HepG2 (cell line): Measurements from ENCODE around the gene RTEL1. TPM values are rescaled to one million over a fixed set of nuclear protein-coding genes. Genes with fewer than 3 reads are reported as not detected.

Experiments
- EHMT2 ChIP-seq: fragments of 200-600 bp; sonication (generic); IDR thresholded peaks from 2 replicates; pipeline ENCODE4 v1.7.0; 2017; ENCODE audit warnings: antibody characterized with exemption, low read depth, low read length, borderline replicate concordance
- JUND ChIP-seq: sonication (generic); formaldehyde crosslinking; IDR thresholded peaks from 2 replicates; pipeline ENCODE4 v1.8.0; 2022; ENCODE audit warnings: mild to moderate bottlenecking, missing genetic modification reagents
- KDM5A ChIP-seq: fragments of 200-600 bp; sonication (generic); IDR thresholded peaks from 2 replicates; pipeline ENCODE4 v1.7.0; 2018; ENCODE audit warnings: antibody characterized with exemption, mild to moderate bottlenecking, low read length, borderline replicate concordance
- KDM5B ChIP-seq: sonication (generic); formaldehyde crosslinking; IDR thresholded peaks from 2 replicates; pipeline ENCODE4 v1.4.0; 2020; ENCODE audit warnings: missing genetic modification reagents, mild to moderate bottlenecking, borderline replicate concordance
- POLR2AphosphoS5 ChIP-seq: IDR thresholded peaks from 2 replicates; pipeline ENCODE4 v1.6.1; 2012; ENCODE audit warnings: low read depth, low read length
- SATB2 ChIP-seq: sonication (generic); formaldehyde crosslinking; IDR thresholded peaks from 2 replicates; pipeline ENCODE4 v1.5.0; 2020; ENCODE audit warnings: missing genetic modification reagents
- ZBTB38 ChIP-seq: sonication (generic); formaldehyde crosslinking; IDR thresholded peaks from 2 replicates; pipeline ENCODE4 v1.5.1; 2020; ENCODE audit warnings: mild to moderate bottlenecking, missing genetic modification reagents
- ZBTB7B ChIP-seq: sonication (generic); formaldehyde crosslinking; IDR thresholded peaks from 2 replicates; pipeline ENCODE4 v1.4.0; 2020; ENCODE audit warnings: missing genetic modification reagents
- ZFX ChIP-seq: sonication (generic); formaldehyde crosslinking; IDR thresholded peaks from 2 replicates; pipeline ENCODE4 v1.4.0; 2020; ENCODE audit warnings: mild to moderate bottlenecking, low read depth, missing genetic modification reagents, moderate library complexity
- ZNF24 ChIP-seq: fragments of 450-650 bp; IDR thresholded peaks from 2 replicates; pipeline ENCODE4 v1.6.1; 2017; ENCODE audit warnings: antibody characterized with exemption, mild to moderate bottlenecking
- ZNF263 ChIP-seq: sonication (generic); formaldehyde crosslinking; IDR thresholded peaks from 2 replicates; pipeline ENCODE4 v1.4.0; 2020; ENCODE audit warnings: missing genetic modification reagents
- ZNF264 ChIP-seq: sonication (generic); formaldehyde crosslinking; IDR thresholded peaks from 2 replicates; pipeline ENCODE4 v1.4.0; 2020; ENCODE audit warnings: missing genetic modification reagents
- ZNF30 ChIP-seq: sonication (generic); formaldehyde crosslinking; IDR thresholded peaks from 2 replicates; pipeline ENCODE4 v1.5.0; 2020; ENCODE audit warnings: mild to moderate bottlenecking, missing genetic modification reagents
- ZNF367 ChIP-seq: sonication (generic); formaldehyde crosslinking; IDR thresholded peaks from 2 replicates; pipeline ENCODE4 v1.4.0; 2020; ENCODE audit warnings: missing genetic modification reagents, borderline replicate concordance
- ZNF441 ChIP-seq: sonication (generic); formaldehyde crosslinking; IDR thresholded peaks from 2 replicates; pipeline ENCODE4 v1.7.0; 2021; ENCODE audit warnings: missing genetic modification reagents, borderline replicate concordance
- ZNF768 ChIP-seq: sonication (generic); formaldehyde crosslinking; IDR thresholded peaks from 2 replicates; pipeline ENCODE4 v1.4.0; 2020; ENCODE audit warnings: missing genetic modification reagents
- polyA plus RNA-seq, 8 experiments: library from polyadenylated mRNA; depleted of rRNA in 3 of 8; stranded (reverse) in 7 of 8; unstranded in 1 of 8; fragments of >200 nt; fragmentation: Illumina TruSeq in 4 of 8; extraction: Trizol in 4 of 8; gene quantifications; 2 replicates each; pipeline versions ENCODE4 v1.2.1 to v1.2.3, GENCODE V29; 2011 to 2016; ENCODE audit warnings: low read depth in 4 of 8, missing spikeins in 1 of 8, mixed read lengths in 1 of 8; ENCODE audit not compliant: insufficient read depth in 1 of 8
- total RNA-seq, 5 experiments: library from RNA; depleted of rRNA; stranded (reverse); fragments of >200 nt; fragmentation: Illumina TruSeq; extraction: Trizol; gene quantifications; 2 replicates each; pipeline ENCODE4 v1.2.3, GENCODE V29; 2016; ENCODE audit warnings: low read depth in 1 of 5
- TF ChIP-seq, protein P1 (sequence below), 2 experiments: IDR thresholded peaks; 2 replicates each; pipeline ENCODE4 v1.6.1; 2011 to 2012; ENCODE audit warnings: low read length in 2 of 2, borderline replicate concordance in 1 of 2, low read depth in 1 of 2, mild to moderate bottlenecking in 1 of 2, moderate library complexity in 1 of 2
- TF ChIP-seq, protein P2 (sequence below): IDR thresholded peaks from 2 replicates; pipeline ENCODE4 v1.6.1; 2016; ENCODE audit warnings: missing compliant biosample characterization, missing genetic modification reagents, borderline replicate concordance
- TF ChIP-seq, protein P3 (sequence below): sonication (generic); formaldehyde crosslinking; IDR thresholded peaks from 2 replicates; pipeline ENCODE4 v1.5.1; 2020; ENCODE audit warnings: missing genetic modification reagents, mild to moderate bottlenecking, borderline replicate concordance
- TF ChIP-seq, protein P4 (sequence below): sonication (generic); formaldehyde crosslinking; conservative IDR thresholded peaks from 2 replicates; pipeline ENCODE4 v1.8.1; 2023; ENCODE audit warnings: missing genetic modification reagents
- TF ChIP-seq, protein P5 (sequence below): sonication (generic); formaldehyde crosslinking; IDR thresholded peaks from 2 replicates; pipeline ENCODE4 v1.5.1; 2020; ENCODE audit warnings: mild to moderate bottlenecking, missing genetic modification reagents, borderline replicate concordance

The RTEL1 gene
- total and polyA plus RNA-seq, 2 of the 13 experiments (the other 11 are each of a cell fraction or from before 2014, with no cell fraction given), result 21.8 to 36.4 TPM

DNA sequence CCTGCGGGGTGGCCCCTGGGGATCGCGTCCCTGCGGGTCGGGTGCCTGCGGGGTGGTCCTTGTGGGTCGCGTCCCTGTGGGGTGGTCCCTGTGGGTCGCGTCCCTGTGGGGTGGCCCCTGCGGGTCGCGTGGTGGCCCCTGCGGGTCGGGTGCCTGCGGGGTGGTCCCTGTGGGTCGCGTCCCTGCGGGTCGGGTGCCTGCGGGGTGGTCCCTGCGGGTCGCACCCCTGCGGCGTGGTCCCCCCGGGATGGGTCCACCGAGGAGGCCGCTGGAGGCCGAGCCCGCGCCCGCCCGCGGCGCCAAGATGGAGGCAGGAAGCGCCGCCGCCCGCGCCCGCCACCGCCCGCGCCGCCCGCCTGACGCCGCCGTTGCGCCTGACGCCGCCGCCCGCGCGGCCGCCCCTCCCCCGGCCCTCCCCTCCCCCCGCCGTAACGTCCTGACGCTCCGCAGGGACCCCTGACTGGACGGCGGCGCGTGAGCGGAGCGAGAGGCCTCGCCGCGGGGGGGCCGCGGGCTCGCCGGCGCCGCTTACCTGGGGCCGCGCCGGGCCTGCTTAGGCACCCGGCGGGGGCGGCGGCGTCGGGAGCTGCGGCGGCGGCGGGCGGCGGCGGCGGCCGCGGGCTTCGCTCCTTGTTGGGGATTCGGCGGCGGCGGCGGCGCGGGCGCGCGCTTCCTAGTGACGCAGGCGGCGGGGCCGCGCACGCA lies 31.5 kb upstream of the RTEL1 start, which contains the start of gene GMEB2 (continued):
- TF ChIP-seq, protein P1, sequence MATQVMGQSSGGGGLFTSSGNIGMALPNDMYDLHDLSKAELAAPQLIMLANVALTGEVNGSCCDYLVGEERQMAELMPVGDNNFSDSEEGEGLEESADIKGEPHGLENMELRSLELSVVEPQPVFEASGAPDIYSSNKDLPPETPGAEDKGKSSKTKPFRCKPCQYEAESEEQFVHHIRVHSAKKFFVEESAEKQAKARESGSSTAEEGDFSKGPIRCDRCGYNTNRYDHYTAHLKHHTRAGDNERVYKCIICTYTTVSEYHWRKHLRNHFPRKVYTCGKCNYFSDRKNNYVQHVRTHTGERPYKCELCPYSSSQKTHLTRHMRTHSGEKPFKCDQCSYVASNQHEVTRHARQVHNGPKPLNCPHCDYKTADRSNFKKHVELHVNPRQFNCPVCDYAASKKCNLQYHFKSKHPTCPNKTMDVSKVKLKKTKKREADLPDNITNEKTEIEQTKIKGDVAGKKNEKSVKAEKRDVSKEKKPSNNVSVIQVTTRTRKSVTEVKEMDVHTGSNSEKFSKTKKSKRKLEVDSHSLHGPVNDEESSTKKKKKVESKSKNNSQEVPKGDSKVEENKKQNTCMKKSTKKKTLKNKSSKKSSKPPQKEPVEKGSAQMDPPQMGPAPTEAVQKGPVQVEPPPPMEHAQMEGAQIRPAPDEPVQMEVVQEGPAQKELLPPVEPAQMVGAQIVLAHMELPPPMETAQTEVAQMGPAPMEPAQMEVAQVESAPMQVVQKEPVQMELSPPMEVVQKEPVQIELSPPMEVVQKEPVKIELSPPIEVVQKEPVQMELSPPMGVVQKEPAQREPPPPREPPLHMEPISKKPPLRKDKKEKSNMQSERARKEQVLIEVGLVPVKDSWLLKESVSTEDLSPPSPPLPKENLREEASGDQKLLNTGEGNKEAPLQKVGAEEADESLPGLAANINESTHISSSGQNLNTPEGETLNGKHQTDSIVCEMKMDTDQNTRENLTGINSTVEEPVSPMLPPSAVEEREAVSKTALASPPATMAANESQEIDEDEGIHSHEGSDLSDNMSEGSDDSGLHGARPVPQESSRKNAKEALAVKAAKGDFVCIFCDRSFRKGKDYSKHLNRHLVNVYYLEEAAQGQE (IDR thresholded peaks at IDR 0.05; ENCODE audit: borderline replicate concordance in 1 of 2, low read depth in 1 of 2, low read length in 2 of 2), result no peak
- TF ChIP-seq SATB2 (peak; percentile 57; the same call in 1 of the 2 replicates), ZNF367 (CRISPR knock-in tag) (peak; percentile 71; the same call in 1 of the 2 replicates), POLR2AphosphoS5 (peak; percentile 47), ZNF263 (CRISPR knock-in tag) (peak; percentile 33; the same call in 1 of the 2 replicates), ZNF30 (CRISPR knock-in tag) (no peak), KDM5A (no peak), ZNF441 (CRISPR knock-in tag) (no peak), JUND (0 out of 2 replicates have a peak, but pooled peaks have one; percentile 30), EHMT2 (no peak), ZBTB7B (CRISPR knock-in tag) (peak; percentile 83), ZNF768 (CRISPR knock-in tag) (peak; percentile 71; the same call in 1 of the 2 replicates), ZNF24 (no peak), ZNF264 (0 out of 2 replicates have a peak, but pooled peaks have one; percentile 20), ZFX (CRISPR knock-in tag) (peak; percentile 43), ZBTB38 (CRISPR knock-in tag) (peak; percentile 58; the same call in 1 of the 2 replicates), KDM5B (no peak; the same call in none of the 2 replicates)
- TF ChIP-seq, protein P2, sequence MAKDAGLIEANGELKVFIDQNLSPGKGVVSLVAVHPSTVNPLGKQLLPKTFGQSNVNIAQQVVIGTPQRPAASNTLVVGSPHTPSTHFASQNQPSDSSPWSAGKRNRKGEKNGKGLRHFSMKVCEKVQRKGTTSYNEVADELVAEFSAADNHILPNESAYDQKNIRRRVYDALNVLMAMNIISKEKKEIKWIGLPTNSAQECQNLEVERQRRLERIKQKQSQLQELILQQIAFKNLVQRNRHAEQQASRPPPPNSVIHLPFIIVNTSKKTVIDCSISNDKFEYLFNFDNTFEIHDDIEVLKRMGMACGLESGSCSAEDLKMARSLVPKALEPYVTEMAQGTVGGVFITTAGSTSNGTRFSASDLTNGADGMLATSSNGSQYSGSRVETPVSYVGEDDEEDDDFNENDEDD (CRISPR knock-in tag), result 0 out of 2 replicates have a peak, but pooled peaks have one; percentile 37
- TF ChIP-seq, protein P3, sequence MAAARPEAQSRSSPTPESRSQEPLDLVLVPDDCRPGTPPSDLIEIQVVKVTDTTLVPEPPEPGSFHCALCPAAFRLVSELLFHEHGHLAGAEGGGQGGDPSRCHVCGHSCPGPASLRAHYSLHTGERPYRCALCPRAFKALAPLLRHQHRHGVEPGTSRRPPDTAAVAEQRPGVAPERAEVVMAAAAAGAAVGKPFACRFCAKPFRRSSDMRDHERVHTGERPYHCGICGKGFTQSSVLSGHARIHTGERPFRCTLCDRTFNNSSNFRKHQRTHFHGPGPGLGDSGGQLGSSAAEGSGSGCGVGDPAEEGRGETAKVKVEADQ (CRISPR knock-in tag), result peak; percentile 61; the same call in 1 of the 2 replicates
- TF ChIP-seq, protein P4, sequence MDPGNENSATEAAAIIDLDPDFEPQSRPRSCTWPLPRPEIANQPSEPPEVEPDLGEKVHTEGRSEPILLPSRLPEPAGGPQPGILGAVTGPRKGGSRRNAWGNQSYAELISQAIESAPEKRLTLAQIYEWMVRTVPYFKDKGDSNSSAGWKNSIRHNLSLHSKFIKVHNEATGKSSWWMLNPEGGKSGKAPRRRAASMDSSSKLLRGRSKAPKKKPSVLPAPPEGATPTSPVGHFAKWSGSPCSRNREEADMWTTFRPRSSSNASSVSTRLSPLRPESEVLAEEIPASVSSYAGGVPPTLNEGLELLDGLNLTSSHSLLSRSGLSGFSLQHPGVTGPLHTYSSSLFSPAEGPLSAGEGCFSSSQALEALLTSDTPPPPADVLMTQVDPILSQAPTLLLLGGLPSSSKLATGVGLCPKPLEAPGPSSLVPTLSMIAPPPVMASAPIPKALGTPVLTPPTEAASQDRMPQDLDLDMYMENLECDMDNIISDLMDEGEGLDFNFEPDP (CRISPR knock-in tag), result no peak
- TF ChIP-seq, protein P5, sequence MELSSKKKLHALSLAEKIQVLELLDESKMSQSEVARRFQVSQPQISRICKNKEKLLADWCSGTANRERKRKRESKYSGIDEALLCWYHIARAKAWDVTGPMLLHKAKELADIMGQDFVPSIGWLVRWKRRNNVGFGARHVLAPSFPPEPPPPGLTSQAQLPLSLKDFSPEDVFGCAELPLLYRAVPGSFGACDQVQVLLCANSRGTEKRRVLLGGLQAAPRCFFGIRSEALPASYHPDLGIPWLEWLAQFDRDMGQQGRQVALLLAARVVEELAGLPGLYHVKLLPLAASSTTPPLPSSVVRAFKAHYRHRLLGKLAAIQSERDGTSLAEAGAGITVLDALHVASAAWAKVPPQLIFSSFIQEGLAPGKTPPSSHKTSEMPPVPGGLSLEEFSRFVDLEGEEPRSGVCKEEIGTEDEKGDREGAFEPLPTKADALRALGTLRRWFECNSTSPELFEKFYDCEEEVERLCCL (CRISPR knock-in tag), result no peak
